Fibroblast of peridontal ligament (primary cell): ENCODE data around the gene NPTN.
A peak's percentile ranks its signal among the peaks of the same experiment; 100 is the strongest.
"Not testable (repeated sequence)": the region's sequence is repeated elsewhere in the genome, so short reads cannot be mapped to it uniquely, and the experiment has no call there.

Source experiments
- DNase-seq: peaks from one replicate; pipeline ENCODE4 v3.0.0-alpha.2; 2010; ENCODE audit errors: extremely low read depth

NPTN gene

GRCh38 chr15:73600413-73601335 is 32.5 kb downstream of the NPTN start:
- DNase-seq: no peak

GRCh38 chr15:73599934-73600333 is 33.3 kb downstream of the NPTN start:
- no peak for DNase-seq

GRCh38 chr15:73598530-73599160 is 34.5 kb downstream of the NPTN start:
- peak; percentile 81 for DNase-seq

GRCh38 chr15:73597036-73597638 is 36.1 kb downstream of the NPTN start:
- DNase-seq: no peak

- no peak for DNase-seq
Observed at GRCh38 chr15:73596174-73596573, 37.0 kb downstream of the NPTN start.

GRCh38 chr15:73594109-73594508 is 39.1 kb downstream of the NPTN start:
- no peak for DNase-seq

GRCh38 chr15:73593304-73594074 is 39.7 kb downstream of the NPTN start:
- DNase-seq: no peak

- DNase-seq: no peak
Observed at GRCh38 chr15:73590263-73590662, 42.9 kb downstream of the NPTN start.

GRCh38 chr15:73589766-73590165 is 43.4 kb downstream of the NPTN start:
- DNase-seq: no peak

- DNase-seq: no peak
Observed at GRCh38 chr15:73585871-73586654, 47.1 kb downstream of the NPTN start.

- peak; percentile 45 for DNase-seq
Observed at GRCh38 chr15:73584699-73585420, 48.3 kb downstream of the NPTN start.

- DNase-seq: no peak
Observed at GRCh38 chr15:73583544-73583943, 49.6 kb downstream of the NPTN start.

- DNase-seq: no peak
Observed at GRCh38 chr15:73582851-73583379, 50.3 kb downstream of the NPTN start.

GRCh38 chr15:73578026-73578425 is 55.2 kb downstream of the NPTN start:
- DNase-seq: no peak

GRCh38 chr15:73577593-73577992 is 55.6 kb downstream of the NPTN start:
- DNase-seq: not testable (repeated sequence)

GRCh38 chr15:73575636-73576247 is 57.4 kb downstream of the NPTN start:
- no peak for DNase-seq

GRCh38 chr15:73573572-73573971 is 59.6 kb downstream of the NPTN start:
- peak; percentile 36 for DNase-seq

- no peak for DNase-seq
Observed at GRCh38 chr15:73573037-73573436, 60.2 kb downstream of the NPTN start.

GRCh38 chr15:73572296-73572695 is 60.9 kb downstream of the NPTN start:
- DNase-seq: no peak

- DNase-seq: no peak
Observed at GRCh38 chr15:73571346-73571745, 61.8 kb downstream of the NPTN start.
